AG09319 (cell line): ENCODE results near the gene COL6A2.

ENCODE experiments used
- DNase-seq: peaks from one replicate; pipeline ENCODE4 v3.0.0-alpha.2; 2010; ENCODE audit warnings: low read depth; ENCODE audit errors: extremely low read depth
- CTCF ChIP-seq: IDR thresholded peaks from 2 replicates; pipeline ENCODE4 v1.5.1; 2011; ENCODE audit warnings: low read depth, mild to moderate bottlenecking, inconsistent platforms, low read length, moderate library complexity

COL6A2 gene

GRCh38 chr21:46093668-46094400 is 4.1 kb upstream of the COL6A2 start:
- no peak for DNase-seq
- TF ChIP-seq CTCF = no peak

DNA sequence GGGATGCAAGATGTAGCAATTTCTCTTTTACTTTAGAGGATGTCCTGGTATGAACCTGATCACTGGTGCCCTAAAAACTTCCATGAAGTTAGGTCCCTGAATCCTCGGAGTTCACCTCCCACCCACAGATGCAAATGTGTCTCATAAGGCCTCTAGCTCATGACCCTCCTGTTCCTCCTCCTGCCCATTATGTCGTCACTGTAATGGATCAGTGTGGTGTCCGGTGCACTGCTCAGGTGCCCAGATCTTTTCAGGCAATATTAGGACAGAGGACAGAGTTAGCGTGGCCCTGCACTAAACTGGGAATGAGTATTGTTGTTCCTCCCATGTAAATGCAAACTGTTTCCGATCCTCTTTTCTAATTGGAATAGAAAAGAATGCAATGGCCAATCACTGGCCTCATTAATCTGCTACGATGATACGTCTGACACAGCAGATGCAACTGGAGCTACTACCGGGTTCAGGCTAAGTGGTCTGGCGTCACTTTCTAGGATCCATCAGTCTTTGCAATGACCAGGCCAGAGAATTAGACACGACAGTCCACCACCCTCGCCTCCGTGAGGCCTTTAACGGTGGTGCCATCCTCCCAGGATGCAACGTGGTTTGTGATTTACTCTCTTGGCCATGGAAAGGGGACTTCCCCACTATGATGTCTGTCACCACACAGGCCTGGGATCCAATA is 3.4 kb upstream of the COL6A2 start:
- DNase-seq = no peak
- TF ChIP-seq CTCF = no peak

- DNase-seq = no peak
- no peak; the same call in 1 of the 2 replicates for TF ChIP-seq CTCF
Measured at GRCh38 chr21:46095083-46095719, 2.7 kb upstream of the COL6A2 start.

DNA sequence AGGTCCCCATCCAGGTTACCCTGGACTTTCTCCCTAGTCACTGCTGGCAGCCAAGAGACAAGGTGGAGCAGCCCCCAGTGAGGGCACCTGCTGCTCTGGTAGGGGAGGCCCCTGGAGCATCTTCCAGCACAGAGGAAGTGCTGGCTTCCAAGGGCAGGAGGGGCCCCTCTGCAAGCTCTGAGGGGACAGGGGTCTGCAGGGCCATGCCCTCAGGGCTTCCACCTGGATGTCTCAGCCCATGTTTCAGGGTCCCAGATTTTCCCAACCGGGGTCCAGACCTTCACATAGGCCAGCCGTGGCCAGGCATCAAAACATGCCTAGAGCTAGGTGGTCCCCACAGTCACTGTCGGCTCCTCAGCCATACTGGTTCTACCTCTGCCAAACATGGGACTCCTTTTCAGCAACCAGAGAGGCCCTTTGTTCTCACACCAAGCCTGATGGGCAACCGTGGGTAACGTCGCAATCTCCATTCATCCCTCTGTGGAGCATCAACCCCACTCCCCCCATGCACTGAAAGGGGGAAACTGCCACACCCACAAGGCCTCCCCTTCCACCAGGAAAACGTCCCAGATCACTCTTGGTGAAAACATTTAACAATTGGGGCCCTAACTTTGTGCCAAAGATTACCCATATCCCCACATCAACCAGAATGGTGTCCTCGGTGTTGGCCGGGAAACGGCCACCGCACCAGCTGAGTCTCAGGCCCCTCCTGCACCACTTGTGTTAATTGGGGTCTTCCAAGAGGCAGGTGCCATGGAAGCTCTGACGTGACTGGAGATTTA is 1.9 kb upstream of the COL6A2 start:
- no peak for DNase-seq
- TF ChIP-seq CTCF = no peak

- DNase-seq = no peak
- TF ChIP-seq CTCF = no peak
Measured at GRCh38 chr21:46096596-46097335, 1.1 kb upstream of the COL6A2 start.

DNA sequence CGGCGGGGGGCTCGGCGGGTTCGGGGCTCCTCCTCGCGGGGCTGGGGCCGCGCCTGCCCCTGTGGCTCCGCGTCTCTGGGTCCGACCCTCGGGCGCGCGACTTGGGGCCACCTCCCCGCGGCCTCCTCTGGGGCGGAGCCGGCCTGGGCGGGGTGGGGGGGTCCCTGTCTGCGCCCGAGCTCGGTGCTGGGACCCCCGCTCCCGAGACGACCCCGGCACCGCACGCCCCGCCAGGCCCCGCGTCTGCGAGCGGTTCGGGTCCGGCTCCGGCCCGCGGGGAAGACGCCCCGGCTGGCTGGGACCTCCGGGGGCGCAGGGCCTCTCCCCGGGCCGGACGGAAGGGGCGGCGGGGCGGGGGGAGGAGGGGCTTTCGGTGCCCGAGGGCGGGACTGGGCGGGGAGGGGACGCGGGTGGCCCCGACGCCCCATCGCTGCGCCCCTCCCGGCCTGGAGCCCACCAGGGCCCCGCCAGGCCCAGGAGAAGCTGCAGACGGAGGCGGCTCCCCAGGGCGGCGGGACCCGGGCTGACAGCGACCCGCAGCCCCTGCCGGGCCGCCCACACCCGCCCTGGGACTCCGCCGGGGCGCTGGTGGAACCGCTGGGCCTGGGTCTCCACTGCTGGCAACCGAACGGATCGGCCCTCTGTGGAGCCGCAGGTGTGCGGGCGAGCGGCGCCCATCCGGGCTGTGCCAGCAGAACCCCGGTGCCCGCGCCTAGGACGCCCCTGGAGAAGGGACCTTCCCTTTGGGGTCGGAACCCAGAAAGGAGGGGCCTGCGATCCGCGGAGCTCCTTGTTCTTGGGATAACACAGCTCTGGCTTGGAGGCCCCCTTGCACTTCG is 610 bp downstream of the COL6A2 start:
- DNase-seq = no peak

More for the DNA sequence above, 610 bp downstream of the COL6A2 start:
- TF ChIP-seq CTCF = no peak
